ENCODE data around the gene PARN.

- TF ChIP-seq CTCF (tag by site-specific recombination; IDR thresholded peaks at IDR 0.05) (no peak), TCF7L2 (IDR thresholded peaks at IDR 0.05; ENCODE audit: borderline replicate concordance, low read depth, low read length) (no peak), ZNF624 (tag by site-specific recombination; IDR thresholded peaks at IDR 0.05) (no peak)
Measured at GRCh38 chr16:14658063-14658462, 28.0 kb upstream of the PARN start.

Measured in HEK293 (cell line).